ENCODE data around the gene STAC.

Gene STAC

GRCh38 chr3:36542186-36542585 is 161.9 kb downstream of the STAC start:
- H3K9me3 ChIP-seq (ENCODE audit: control insufficient read depth, insufficient read depth, low read length) = no peaks in the 10 kb centered on the region
- H3K27me3 ChIP-seq (ENCODE audit: control insufficient read depth, insufficient read depth, low read length) = no peaks in the 10 kb centered on the region
- no CpG with 5 or more reads among the region's 2 CpGs for WGBS (ENCODE audit: insufficient coverage, insufficient read length)
- no peaks in the 10 kb centered on the region for H3K36me3 ChIP-seq (ENCODE audit: control insufficient read depth, insufficient read depth, low read length)
- no peaks in the 10 kb centered on the region for H3K4me1 ChIP-seq (ENCODE audit: control insufficient read depth, insufficient read depth, low read length)
- no peak for DNase-seq (ENCODE audit: low read depth, low spot score)
- no peak overlapping the region for H3K27ac ChIP-seq (ENCODE audit: low read length)
- H3K4me3 ChIP-seq (ENCODE audit: low read length) = no peak overlapping the region

GRCh38 chr3:36543276-36543997 is 163.1 kb downstream of the STAC start:
- no peaks in the 10 kb centered on the region for H3K27me3 ChIP-seq (ENCODE audit: control insufficient read depth, insufficient read depth, low read length)
- no CpG with 5 or more reads among the region's 5 CpGs for WGBS (ENCODE audit: insufficient coverage, insufficient read length)
- no peak overlapping the region for H3K4me3 ChIP-seq (ENCODE audit: low read length)
- H3K9me3 ChIP-seq (ENCODE audit: control insufficient read depth, insufficient read depth, low read length) = no peaks in the 10 kb centered on the region
- H3K4me1 ChIP-seq (ENCODE audit: control insufficient read depth, insufficient read depth, low read length) = no peaks in the 10 kb centered on the region
- no peaks in the 10 kb centered on the region for H3K36me3 ChIP-seq (ENCODE audit: control insufficient read depth, insufficient read depth, low read length)
- no peak overlapping the region for H3K27ac ChIP-seq (ENCODE audit: low read length)
- no peak for DNase-seq (ENCODE audit: low read depth, low spot score)

GRCh38 chr3:36546226-36546625 is 165.9 kb downstream of the STAC start:
- WGBS (ENCODE audit: insufficient coverage, insufficient read length) = no CpG with 5 or more reads among the region's 5 CpGs
- Histone ChIP-seq H3K4me1 (ENCODE audit: control insufficient read depth, insufficient read depth, low read length) (no peaks in the 10 kb centered on the region), H3K4me3 (ENCODE audit: low read length) (no peak overlapping the region), H3K27me3 (ENCODE audit: control insufficient read depth, insufficient read depth, low read length) (no peaks in the 10 kb centered on the region), H3K36me3 (ENCODE audit: control insufficient read depth, insufficient read depth, low read length) (no peaks in the 10 kb centered on the region), H3K9me3 (ENCODE audit: control insufficient read depth, insufficient read depth, low read length) (no peaks in the 10 kb centered on the region), H3K27ac (ENCODE audit: low read length) (no peak overlapping the region)
- DNase-seq (ENCODE audit: low read depth, low spot score) = no peak

- no CpG with 5 or more reads among the region's 2 CpGs for WGBS (ENCODE audit: insufficient coverage, insufficient read length)
- no peak for DNase-seq (ENCODE audit: low read depth, low spot score)
- Histone ChIP-seq H3K4me1 (ENCODE audit: control insufficient read depth, insufficient read depth, low read length) (no peaks in the 10 kb centered on the region), H3K27ac (ENCODE audit: low read length) (no peak overlapping the region), H3K27me3 (ENCODE audit: control insufficient read depth, insufficient read depth, low read length) (no peaks in the 10 kb centered on the region), H3K9me3 (ENCODE audit: control insufficient read depth, insufficient read depth, low read length) (no peaks in the 10 kb centered on the region), H3K36me3 (ENCODE audit: control insufficient read depth, insufficient read depth, low read length) (no peaks in the 10 kb centered on the region), H3K4me3 (ENCODE audit: low read length) (no peak overlapping the region)
These were observed 168.4 kb downstream of the STAC start for GRCh38 chr3:36548712-36549111.

GRCh38 chr3:36557021-36557707 is 176.9 kb downstream of the STAC start:
- Histone ChIP-seq H3K4me1 (ENCODE audit: control insufficient read depth, insufficient read depth, low read length) (no peaks in the 10 kb centered on the region), H3K9me3 (ENCODE audit: control insufficient read depth, insufficient read depth, low read length) (no peaks in the 10 kb centered on the region), H3K4me3 (ENCODE audit: low read length) (no peak overlapping the region), H3K36me3 (ENCODE audit: control insufficient read depth, insufficient read depth, low read length) (no peaks in the 10 kb centered on the region), H3K27me3 (ENCODE audit: control insufficient read depth, insufficient read depth, low read length) (no peaks in the 10 kb centered on the region), H3K27ac (ENCODE audit: low read length) (no peak overlapping the region)
- WGBS (ENCODE audit: insufficient coverage, insufficient read length) = no CpG with 5 or more reads among the region's 2 CpGs
- no peak for DNase-seq (ENCODE audit: low read depth, low spot score)

- H3K4me3 ChIP-seq (ENCODE audit: low read length) = no peak overlapping the region
- WGBS (ENCODE audit: insufficient coverage, insufficient read length) = no CpG with 5 or more reads among the region's 5 CpGs
These were observed 177.6 kb downstream of the STAC start for GRCh38 chr3:36557708-36558421.

GRCh38 chr3:36558961-36559360 is 178.7 kb downstream of the STAC start:
- Histone ChIP-seq H3K4me3 (ENCODE audit: low read length) (no peak overlapping the region), H3K36me3 (ENCODE audit: control insufficient read depth, insufficient read depth, low read length) (no peaks in the 10 kb centered on the region), H3K27ac (ENCODE audit: low read length) (no peak overlapping the region), H3K9me3 (ENCODE audit: control insufficient read depth, insufficient read depth, low read length) (no peaks in the 10 kb centered on the region), H3K27me3 (ENCODE audit: control insufficient read depth, insufficient read depth, low read length) (no peaks in the 10 kb centered on the region), H3K4me1 (ENCODE audit: control insufficient read depth, insufficient read depth, low read length) (no peaks in the 10 kb centered on the region)
- no CpG with 5 or more reads among the region's 2 CpGs for WGBS (ENCODE audit: insufficient coverage, insufficient read length)
- DNase-seq (ENCODE audit: low read depth, low spot score) = no peak

More at GRCh38 chr3:36557708-36558421, 177.6 kb downstream of the STAC start:
- Histone ChIP-seq H3K9me3 (ENCODE audit: control insufficient read depth, insufficient read depth, low read length) (no peaks in the 10 kb centered on the region), H3K27ac (ENCODE audit: low read length) (no peak overlapping the region), H3K36me3 (ENCODE audit: control insufficient read depth, insufficient read depth, low read length) (no peaks in the 10 kb centered on the region), H3K27me3 (ENCODE audit: control insufficient read depth, insufficient read depth, low read length) (no peaks in the 10 kb centered on the region), H3K4me1 (ENCODE audit: control insufficient read depth, insufficient read depth, low read length) (no peaks in the 10 kb centered on the region)
- no peak for DNase-seq (ENCODE audit: low read depth, low spot score)

GRCh38 chr3:36560685-36561084 is 180.4 kb downstream of the STAC start:
- no CpG with 5 or more reads among the region's 4 CpGs for WGBS (ENCODE audit: insufficient coverage, insufficient read length)
- no peak overlapping the region for H3K4me3 ChIP-seq (ENCODE audit: low read length)
- no peaks in the 10 kb centered on the region for H3K36me3 ChIP-seq (ENCODE audit: control insufficient read depth, insufficient read depth, low read length)
- no peaks in the 10 kb centered on the region for H3K27me3 ChIP-seq (ENCODE audit: control insufficient read depth, insufficient read depth, low read length)
- no peaks in the 10 kb centered on the region for H3K4me1 ChIP-seq (ENCODE audit: control insufficient read depth, insufficient read depth, low read length)
- no peak for DNase-seq (ENCODE audit: low read depth, low spot score)
- H3K27ac ChIP-seq (ENCODE audit: low read length) = no peak overlapping the region
- H3K9me3 ChIP-seq (ENCODE audit: control insufficient read depth, insufficient read depth, low read length) = no peaks in the 10 kb centered on the region

GRCh38 chr3:36561601-36562000 is 181.3 kb downstream of the STAC start:
- DNase-seq (ENCODE audit: low read depth, low spot score) = no peak
- no CpG with 5 or more reads among the region's 2 CpGs for WGBS (ENCODE audit: insufficient coverage, insufficient read length)
- H3K36me3 ChIP-seq (ENCODE audit: control insufficient read depth, insufficient read depth, low read length) = no peaks in the 10 kb centered on the region
- no peak overlapping the region for H3K4me3 ChIP-seq (ENCODE audit: low read length)
- no peaks in the 10 kb centered on the region for H3K4me1 ChIP-seq (ENCODE audit: control insufficient read depth, insufficient read depth, low read length)
- H3K27me3 ChIP-seq (ENCODE audit: control insufficient read depth, insufficient read depth, low read length) = no peaks in the 10 kb centered on the region
- H3K9me3 ChIP-seq (ENCODE audit: control insufficient read depth, insufficient read depth, low read length) = no peaks in the 10 kb centered on the region
- no peak overlapping the region for H3K27ac ChIP-seq (ENCODE audit: low read length)

- no peak overlapping the region for H3K4me3 ChIP-seq (ENCODE audit: low read length)
- H3K27me3 ChIP-seq (ENCODE audit: control insufficient read depth, insufficient read depth, low read length) = no peaks in the 10 kb centered on the region
- DNase-seq (ENCODE audit: low read depth, low spot score) = no peak
- no peaks in the 10 kb centered on the region for H3K9me3 ChIP-seq (ENCODE audit: control insufficient read depth, insufficient read depth, low read length)
- H3K4me1 ChIP-seq (ENCODE audit: control insufficient read depth, insufficient read depth, low read length) = no peaks in the 10 kb centered on the region
- no peak overlapping the region for H3K27ac ChIP-seq (ENCODE audit: low read length)
- WGBS (ENCODE audit: insufficient coverage, insufficient read length) = no CpG with 5 or more reads among the region's 1 CpG
- H3K36me3 ChIP-seq (ENCODE audit: control insufficient read depth, insufficient read depth, low read length) = no peaks in the 10 kb centered on the region
These were observed 182.6 kb downstream of the STAC start for GRCh38 chr3:36562945-36563344.

All from iPS DF 6.9 (cell line).